AG10803 (cell line): ENCODE data around the gene NOC2L.

Experiments
- DNase-seq: peaks from one replicate; pipeline ENCODE4 v3.0.0; 2010; ENCODE audit warnings: low read depth
- H3K4me3 ChIP-seq: 2 replicates; pipeline ENCODE4 v1.5.1; 2011; ENCODE audit warnings: mild to moderate bottlenecking, low read length, control low read depth
- TF ChIP-seq, protein P1 (sequence below): conservative IDR thresholded peaks from 2 replicates; pipeline ENCODE4 v1.5.1; 2011; ENCODE audit warnings: mild to moderate bottlenecking, low read length, control low read depth, inconsistent platforms

Gene NOC2L

DNA sequence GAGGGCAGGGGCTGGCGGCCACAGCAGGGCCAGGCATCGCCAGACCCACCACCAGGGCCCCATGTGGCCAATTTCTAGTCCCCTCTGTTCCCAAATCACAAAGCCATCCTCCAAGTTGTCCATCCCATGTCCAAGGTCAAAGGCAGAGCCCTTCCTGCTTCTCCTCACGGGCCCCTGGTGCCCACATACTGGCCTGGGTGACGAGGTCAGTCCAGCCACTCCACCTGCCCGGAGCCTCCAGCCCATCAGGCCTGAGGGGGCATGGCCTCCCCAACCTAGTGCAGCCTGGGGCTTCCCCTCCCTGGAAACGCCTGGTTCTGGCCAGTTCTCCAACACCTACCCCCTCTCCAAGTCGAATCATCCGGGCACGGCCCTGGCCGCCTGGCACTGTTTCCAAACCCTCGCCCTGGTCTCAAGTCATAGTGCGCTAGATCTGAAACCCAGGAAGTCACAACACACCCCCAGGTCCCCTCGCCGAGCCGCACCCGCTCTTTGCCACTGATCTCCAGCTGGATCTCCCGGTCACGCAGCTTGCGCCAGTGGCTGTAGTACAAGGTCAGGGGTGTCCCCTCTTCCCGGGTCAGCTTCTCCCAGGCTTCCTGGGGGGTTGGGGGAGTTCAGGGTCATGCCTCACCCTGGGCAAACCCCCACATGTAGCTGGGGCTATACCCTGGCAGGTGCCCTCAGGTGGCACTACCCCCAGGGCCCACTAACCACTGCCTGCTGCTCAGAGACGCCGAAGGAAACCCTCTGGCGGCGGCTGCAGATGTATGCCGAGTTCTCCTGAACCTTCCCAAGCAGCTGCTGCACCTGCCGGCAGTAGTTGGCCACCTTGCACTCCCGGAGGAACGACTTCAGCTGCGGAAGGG, 13.1 kb downstream of the NOC2L start:
- no peak for DNase-seq
- TF ChIP-seq, protein P1, sequence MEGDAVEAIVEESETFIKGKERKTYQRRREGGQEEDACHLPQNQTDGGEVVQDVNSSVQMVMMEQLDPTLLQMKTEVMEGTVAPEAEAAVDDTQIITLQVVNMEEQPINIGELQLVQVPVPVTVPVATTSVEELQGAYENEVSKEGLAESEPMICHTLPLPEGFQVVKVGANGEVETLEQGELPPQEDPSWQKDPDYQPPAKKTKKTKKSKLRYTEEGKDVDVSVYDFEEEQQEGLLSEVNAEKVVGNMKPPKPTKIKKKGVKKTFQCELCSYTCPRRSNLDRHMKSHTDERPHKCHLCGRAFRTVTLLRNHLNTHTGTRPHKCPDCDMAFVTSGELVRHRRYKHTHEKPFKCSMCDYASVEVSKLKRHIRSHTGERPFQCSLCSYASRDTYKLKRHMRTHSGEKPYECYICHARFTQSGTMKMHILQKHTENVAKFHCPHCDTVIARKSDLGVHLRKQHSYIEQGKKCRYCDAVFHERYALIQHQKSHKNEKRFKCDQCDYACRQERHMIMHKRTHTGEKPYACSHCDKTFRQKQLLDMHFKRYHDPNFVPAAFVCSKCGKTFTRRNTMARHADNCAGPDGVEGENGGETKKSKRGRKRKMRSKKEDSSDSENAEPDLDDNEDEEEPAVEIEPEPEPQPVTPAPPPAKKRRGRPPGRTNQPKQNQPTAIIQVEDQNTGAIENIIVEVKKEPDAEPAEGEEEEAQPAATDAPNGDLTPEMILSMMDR = no peak
- H3K4me3 ChIP-seq = no peak overlapping the region

DNA sequence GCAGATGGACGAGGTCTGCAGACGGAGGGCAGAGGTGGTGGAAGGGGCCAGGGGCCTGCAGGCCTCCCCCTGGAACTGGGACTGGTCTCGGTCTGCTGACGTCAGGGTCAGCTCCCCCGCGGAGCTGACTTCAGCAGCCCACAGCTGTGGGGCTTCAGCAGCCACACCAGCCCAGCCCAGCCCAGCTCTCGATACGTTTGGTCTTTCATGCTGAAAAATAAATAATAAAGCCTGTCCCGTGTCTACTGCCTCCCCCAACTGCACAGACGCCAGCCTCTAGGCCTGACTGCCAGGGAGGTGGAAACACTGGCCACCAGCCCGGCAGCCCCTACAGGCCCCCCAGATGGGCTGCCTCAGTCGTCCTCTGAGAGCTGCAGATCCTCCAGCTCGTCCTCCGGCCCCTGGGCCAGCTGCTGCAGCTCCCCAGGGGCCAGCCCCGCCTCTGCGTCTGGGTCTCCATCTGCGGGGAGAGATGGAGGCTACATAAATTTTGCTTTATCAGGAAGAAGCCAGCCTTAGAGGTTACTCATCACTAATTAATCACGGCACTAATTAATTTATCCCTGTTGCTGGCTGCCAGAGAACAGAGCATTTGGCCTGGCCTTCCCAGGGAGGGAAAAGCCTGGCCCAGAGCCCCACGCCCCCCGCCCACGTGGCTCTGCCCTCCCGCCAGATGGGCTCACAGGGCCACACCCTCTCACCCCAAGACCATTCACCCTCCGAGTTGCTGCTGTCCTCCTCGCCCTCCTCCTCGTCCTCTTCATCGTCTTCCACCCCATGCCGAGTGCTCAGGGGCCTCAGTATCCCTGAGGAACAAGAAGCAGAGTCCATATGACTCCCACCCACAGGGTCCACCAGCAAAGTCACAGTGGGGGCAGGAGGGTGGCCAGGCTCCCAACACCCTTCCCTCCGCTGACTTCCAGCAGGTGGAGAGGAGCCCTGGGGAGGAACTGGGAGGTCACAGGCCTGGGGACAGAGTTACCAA, 14.4 kb downstream of the NOC2L start:
- no peak overlapping the region for H3K4me3 ChIP-seq
- TF ChIP-seq, protein P1 = no peak
- no peak for DNase-seq

DNA sequence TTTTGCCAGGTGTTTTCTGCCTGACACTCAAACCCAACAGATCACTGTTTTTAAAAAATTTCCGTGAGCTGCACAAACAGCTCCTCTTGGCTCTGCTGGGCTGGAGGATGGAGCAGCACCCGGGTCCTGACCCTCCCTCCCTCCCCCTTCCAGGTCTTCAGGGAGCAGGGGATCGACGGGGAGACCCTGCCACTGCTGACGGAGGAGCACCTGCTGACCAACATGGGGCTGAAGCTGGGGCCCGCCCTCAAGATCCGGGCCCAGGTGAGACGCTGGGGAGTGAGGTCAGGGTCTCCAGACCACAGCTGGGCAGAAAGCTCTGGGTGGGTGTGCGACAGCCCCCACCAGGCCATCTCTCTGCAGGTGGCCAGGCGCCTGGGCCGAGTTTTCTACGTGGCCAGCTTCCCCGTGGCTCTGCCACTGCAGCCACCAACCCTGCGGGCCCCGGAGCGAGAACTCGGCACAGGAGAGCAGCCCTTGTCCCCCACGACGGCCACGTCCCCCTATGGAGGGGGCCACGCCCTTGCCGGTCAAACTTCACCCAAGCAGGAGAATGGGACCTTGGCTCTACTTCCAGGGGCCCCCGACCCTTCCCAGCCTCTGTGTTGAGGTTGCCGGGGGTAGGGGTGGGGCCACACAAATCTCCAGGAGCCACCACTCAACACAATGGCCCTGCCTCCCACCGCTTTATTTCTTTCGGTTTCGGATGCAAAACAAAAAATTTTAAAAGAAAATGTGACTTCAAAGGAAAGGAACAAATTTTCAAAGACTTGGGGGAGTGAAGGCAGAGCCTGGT, 15.3 kb downstream of the NOC2L start:
- H3K4me3 ChIP-seq = no peak overlapping the region
- TF ChIP-seq, protein P1 = no peak
- DNase-seq = no peak

DNA sequence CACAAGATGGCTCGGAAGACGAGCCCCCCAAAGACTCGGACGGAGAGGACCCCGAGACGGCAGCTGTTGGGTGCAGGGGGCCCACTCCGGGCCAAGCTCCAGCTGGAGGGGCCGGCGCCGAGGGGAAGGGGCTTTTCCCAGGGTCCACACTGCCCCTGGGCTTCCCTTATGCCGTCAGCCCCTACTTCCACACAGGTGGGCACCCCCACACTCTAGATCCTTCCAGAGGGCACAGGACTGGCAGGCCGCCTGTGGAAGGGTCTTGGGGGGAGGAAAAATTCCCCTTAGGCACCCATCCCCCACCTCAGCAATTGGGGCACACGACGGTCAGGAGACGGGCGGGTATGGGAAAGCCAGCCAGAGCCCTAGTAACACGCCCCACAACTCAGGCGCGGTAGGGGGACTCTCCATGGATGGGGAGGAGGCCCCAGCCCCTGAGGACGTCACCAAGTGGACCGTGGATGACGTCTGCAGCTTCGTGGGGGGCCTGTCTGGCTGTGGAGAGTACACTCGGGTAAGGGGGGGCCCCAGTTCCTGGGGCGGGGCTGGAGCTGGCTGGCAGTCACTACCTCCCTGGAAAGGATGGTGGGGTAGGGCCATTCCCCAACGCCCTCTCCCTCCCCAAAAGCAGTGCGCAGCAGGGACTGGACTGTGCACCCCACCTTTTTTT, 16.1 kb downstream of the NOC2L start:
- TF ChIP-seq, protein P1 = no peak
- no peak for DNase-seq
- no peak overlapping the region for H3K4me3 ChIP-seq

DNA sequence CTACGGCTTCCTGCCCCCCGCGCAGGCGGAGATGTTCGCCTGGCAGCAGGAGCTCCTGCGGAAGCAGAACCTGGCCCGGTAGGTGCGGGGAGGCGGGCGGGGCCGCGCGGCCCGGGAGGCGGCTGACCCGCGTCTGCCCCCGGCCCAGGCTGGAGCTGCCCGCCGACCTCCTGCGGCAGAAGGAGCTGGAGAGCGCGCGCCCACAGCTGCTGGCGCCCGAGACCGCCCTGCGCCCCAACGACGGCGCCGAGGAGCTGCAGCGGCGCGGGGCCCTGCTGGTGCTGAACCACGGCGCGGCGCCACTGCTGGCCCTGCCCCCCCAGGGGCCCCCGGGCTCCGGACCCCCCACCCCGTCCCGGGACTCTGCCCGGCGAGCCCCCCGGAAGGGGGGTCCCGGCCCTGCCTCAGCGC, 16.6 kb downstream of the NOC2L start:
- no peak for DNase-seq
- TF ChIP-seq, protein P1 = no peak
- H3K4me3 ChIP-seq = no peak overlapping the region

DNA sequence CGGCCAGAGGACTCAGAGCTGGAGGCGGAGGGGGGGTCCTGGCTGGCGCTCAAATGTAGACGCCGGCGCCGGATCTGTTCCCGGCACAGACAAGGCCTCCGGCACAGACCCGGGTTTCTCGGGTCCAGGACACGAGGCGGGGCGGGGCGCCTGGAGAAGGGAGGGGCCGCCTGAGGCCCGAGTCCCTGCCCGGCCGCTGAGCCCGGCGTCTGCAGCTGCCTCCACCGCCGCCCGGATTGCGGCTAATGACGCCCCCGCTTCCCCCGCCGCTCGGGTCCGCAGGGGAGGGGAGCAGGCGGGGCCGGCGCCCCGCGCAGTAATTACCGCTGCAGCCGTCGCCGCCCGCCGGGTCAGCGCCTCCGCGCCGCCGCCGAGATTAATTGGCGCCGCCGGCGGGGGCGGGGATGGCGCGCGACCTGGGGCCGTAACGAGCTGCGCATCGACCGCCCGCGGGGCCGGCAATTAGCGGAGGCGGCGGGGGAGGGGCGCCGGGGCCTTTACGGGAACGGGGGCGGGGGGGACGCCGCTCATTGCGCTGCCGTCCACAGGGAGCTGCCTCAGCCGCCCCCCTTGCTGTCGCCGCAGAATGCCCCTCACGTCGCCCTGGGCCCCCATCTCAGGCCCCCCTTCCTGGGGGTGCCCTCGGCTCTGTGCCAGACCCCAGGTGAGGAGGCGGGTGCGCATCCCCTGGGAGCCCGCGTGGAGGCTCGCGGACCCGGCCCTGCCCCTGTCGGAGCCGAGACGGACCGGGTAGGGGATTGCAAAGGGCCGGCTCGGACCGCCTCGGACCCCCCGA, 17.3 kb downstream of the NOC2L start:
- no peak overlapping the region for H3K4me3 ChIP-seq
- peak; percentile 49 for DNase-seq
- TF ChIP-seq, protein P1 = no peak
